ENCODE measurements around the gene MEGF11. TPM values are rescaled to one million over a fixed set of nuclear protein-coding genes. Genes with fewer than 3 reads are reported as not detected.

Gene MEGF11
- total and polyA plus RNA-seq, 8 donors = 0.05 to 0.92 (median 0.14) TPM; not detected in 4

DNA sequence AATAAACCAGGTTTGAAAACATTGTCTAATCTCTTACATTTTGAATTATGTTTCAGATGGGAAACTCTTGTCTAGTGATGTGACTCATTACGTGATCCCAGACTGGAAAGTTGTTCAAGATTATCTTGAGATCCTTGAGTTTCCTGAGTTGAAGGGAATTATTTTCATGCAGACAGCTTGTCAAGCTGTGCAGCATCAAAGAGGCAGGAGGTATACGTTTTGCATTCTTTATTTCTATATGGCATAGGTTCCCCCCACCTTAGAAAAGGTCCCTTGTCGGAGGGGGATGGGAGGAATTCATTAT is 41.3 kb upstream of the MEGF11 start:
- 40 to 52% (median 42%) methylated on average over 3 of the region's 3 CpGs for WGBS, 5 donors
- H3K27ac ChIP-seq = peak overlapping the region in 3 of 5 donors; percentile 84 to 96 (median 92)

DNA sequence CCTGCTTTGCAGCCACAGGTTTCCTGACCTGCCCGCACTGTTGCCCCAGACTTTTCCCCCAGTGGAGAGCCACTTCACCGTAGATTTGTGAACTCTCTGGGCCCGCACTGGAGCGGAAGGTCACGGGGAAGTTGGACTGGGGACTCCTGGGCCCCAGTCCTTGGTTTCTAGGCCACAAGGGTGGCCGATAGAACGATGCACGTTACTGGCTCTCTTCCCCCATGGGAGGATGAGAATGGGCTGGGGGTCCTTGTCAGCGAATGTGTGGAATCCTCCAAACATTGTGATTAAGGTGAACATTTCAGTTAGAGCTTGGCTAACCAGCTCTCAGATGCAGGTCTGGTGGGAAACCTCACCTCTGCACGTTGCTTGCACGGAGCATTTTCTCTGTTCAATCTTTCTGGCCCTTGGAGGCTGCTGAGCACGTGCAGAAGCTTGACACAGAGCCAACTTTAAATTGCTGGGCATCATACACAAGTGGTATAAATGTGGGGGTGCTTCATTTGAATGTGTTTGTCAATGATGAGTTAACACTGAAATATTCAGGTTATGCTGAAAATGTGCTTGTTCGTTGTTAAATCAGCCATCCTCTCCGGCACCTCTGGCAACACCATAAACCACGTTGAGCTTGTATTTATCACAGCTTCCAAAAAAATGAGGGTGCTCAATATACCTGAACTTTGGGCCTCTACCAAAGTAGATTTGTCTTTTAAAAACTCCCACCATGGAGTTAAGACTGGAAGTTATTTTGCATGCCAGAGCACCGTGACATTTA is 40.8 kb upstream of the MEGF11 start:
- TF ChIP-seq, protein P1, sequence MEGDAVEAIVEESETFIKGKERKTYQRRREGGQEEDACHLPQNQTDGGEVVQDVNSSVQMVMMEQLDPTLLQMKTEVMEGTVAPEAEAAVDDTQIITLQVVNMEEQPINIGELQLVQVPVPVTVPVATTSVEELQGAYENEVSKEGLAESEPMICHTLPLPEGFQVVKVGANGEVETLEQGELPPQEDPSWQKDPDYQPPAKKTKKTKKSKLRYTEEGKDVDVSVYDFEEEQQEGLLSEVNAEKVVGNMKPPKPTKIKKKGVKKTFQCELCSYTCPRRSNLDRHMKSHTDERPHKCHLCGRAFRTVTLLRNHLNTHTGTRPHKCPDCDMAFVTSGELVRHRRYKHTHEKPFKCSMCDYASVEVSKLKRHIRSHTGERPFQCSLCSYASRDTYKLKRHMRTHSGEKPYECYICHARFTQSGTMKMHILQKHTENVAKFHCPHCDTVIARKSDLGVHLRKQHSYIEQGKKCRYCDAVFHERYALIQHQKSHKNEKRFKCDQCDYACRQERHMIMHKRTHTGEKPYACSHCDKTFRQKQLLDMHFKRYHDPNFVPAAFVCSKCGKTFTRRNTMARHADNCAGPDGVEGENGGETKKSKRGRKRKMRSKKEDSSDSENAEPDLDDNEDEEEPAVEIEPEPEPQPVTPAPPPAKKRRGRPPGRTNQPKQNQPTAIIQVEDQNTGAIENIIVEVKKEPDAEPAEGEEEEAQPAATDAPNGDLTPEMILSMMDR (IDR thresholded peaks at IDR 0.05) = no peak
- TF ChIP-seq EP300 (IDR thresholded peaks at IDR 0.05) = no peak
- H3K9me3 ChIP-seq = no peaks in the 10 kb centered on the region
- H3K4me1 ChIP-seq = peaks cover 12 to 44% (median 30%) of the 10 kb centered on the region in 4 donors
- H3K27ac ChIP-seq = peak overlapping the region; percentile 84 to 96 (median 92)
- intact Hi-C loops (cut with DNase I; ENCODE audit: low total_unique reads) = no loop called here
- WGBS, 5 donors = 3 to 7% (median 4%) methylated on average over 10 to 16 of the region's 16 CpGs
- peak in 1 of 2 donors; percentile 74 for DNase-seq
- H3K4me3 ChIP-seq = peak overlapping the region; percentile 74 to 80 (median 77)
- H3K36me3 ChIP-seq = peaks cover 0 to 8% (median 4%) of the 10 kb centered on the region in 4 donors
- H3K27me3 ChIP-seq = no peaks in the 10 kb centered on the region

More for the DNA sequence above, 41.3 kb upstream of the MEGF11 start:
- intact Hi-C loops (cut with DNase I; ENCODE audit: low total_unique reads) = no loop called here
- no peak for DNase-seq
- Histone ChIP-seq H3K27me3 (no peaks in the 10 kb centered on the region), H3K9me3 (no peaks in the 10 kb centered on the region), H3K4me3 (peak overlapping the region in 3 of 4 donors; percentile 74 to 80 (median 75)), H3K36me3 (peaks cover 0 to 12% (median 5%) of the 10 kb centered on the region in 4 donors), H3K4me1 (peaks cover 12 to 44% (median 30%) of the 10 kb centered on the region in 4 donors)
- TF ChIP-seq, protein P1 (IDR thresholded peaks at IDR 0.05) = no peak
- TF ChIP-seq POLR2AphosphoS5 (IDR thresholded peaks at IDR 0.05) = no peak
- TF ChIP-seq POLR2A (IDR thresholded peaks at IDR 0.05) = no peak
- TF ChIP-seq EP300 (IDR thresholded peaks at IDR 0.05) = no peak

DNA sequence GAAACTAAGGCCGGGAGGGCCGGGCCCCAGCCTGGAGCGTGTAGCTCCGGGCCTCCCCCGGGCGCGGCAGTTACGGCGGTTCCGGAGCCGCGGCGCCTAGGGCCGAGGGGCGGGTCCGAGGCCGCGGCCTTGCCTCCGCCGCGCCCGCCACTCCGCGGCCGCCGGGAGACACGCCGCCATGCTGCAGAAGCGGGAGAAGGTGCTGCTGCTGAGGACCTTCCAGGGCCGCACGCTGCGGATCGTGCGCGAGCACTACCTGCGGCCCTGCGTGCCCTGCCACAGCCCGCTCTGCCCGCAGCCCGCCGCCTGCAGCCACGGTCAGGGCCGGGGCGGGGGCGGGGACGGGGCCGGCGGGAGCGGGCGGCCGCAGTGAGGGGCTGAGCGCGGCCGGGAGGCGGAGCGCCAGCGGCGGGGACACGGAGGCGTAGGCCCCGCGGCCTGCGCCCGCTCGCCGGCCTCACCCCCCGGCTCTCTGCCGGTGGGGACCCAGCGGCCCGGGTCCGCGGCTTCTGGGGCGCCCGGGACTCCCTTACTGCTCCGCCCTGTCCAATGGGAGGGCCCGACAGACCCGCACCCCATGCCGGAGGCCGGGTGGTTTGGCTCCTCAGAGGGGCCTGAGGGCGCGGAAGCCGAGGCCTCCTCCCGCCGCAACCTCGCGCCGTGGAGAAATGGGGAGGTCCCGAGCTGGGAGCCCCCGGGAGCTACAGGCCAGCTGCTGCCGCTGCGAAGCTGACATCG is 40.0 kb upstream of the MEGF11 start, which contains the start of gene DIS3L:
Gene DIS3L, plus strand, starts transcription at position 150 of the 738 bp plus-strand sequence. Its CDS starts 29 bp downstream, at position 179.
- DNase-seq = peak; percentile 72 to 84
- peaks cover 12 to 44% (median 32%) of the 10 kb centered on the region in 4 donors for H3K4me1 ChIP-seq
- H3K27me3 ChIP-seq = no peaks in the 10 kb centered on the region
- H3K4me3 ChIP-seq = peak within 1 kb of the TSS; percentile 74 to 80 (median 77)
- H3K9me3 ChIP-seq = no peaks in the 10 kb centered on the region
- intact Hi-C loops (cut with DNase I; ENCODE audit: low total_unique reads) = no loop called here
- H3K36me3 ChIP-seq = peaks cover 0 to 3% (median under 1%) of the 10 kb centered on the region in 4 donors
- TF ChIP-seq, protein P1 (IDR thresholded peaks at IDR 0.05) = no peak
- peak in 2 of 3 donors; percentile 8 to 59 for TF ChIP-seq POLR2AphosphoS5 (IDR thresholded peaks at IDR 0.05)
- 0 to 1% (median 0%) methylated on average over 14 to 91 of the region's 92 CpGs for WGBS, 5 donors
- peak within 1 kb of the TSS; percentile 84 to 96 (median 92) for H3K27ac ChIP-seq

DNA sequence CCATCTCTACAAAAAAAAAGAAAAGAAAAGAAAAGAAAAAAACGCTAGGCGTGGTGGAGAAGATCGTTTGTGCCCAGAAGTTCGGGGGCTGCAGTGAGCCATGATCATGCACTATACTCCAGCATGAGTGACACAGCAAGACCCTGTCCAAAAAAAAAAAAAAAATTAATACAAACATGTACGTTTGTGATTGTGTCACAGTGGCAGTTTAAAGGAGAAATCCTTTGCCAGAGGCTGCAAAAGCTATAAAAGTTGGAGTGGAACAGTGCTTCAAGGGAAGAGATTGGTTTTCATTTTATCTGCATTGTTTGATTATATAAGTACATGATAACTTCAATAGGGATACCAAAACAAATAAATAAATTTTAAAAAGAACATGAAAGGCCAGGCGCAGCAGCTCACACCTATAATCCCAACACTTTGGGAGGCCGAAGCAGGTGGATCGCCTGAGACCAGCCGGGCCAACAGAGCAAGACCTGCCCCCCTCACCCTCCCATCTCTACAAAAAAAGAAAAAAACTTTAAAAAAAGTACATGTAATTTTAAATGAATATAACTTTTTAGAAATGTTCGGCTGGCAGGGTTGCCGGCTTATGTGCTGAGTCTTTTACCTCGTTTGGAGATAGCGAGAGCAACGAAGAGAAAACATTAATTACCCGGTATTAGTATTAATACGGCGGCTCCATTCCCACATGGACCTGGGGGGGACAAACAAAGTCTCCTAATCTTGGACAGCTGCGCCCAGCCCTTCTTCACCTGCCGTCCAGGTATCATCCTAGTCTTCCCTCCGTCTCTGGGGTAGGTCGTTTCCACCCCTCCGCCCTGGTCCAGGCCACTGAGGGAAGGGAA is 39.2 kb upstream of the MEGF11 start:
- H3K4me1 ChIP-seq = peaks cover 12 to 46% (median 33%) of the 10 kb centered on the region in 4 donors
- DNase-seq = peak in 1 of 2 donors; percentile 24
- no peaks in the 10 kb centered on the region for H3K36me3 ChIP-seq
- TF ChIP-seq, protein P1 (IDR thresholded peaks at IDR 0.05) = no peak
- no peak for TF ChIP-seq POLR2A (IDR thresholded peaks at IDR 0.05)
- no peak for TF ChIP-seq EP300 (IDR thresholded peaks at IDR 0.05)
- TF ChIP-seq POLR2AphosphoS5 (IDR thresholded peaks at IDR 0.05) = no peak
- no peaks in the 10 kb centered on the region for H3K27me3 ChIP-seq
- H3K27ac ChIP-seq = peak overlapping the region; percentile 84 to 96 (median 92)
- H3K9me3 ChIP-seq = no peaks in the 10 kb centered on the region
- peak overlapping the region; percentile 74 to 80 (median 77) for H3K4me3 ChIP-seq
- WGBS, 5 donors = 7 to 12% (median 7%) methylated on average over 21 to 22 of the region's 22 CpGs
- intact Hi-C loops (cut with DNase I; ENCODE audit: low total_unique reads) = no loop called here
